ENCODE data around the gene CXCL12. TPM values are rescaled to one million over a fixed set of nuclear protein-coding genes. Genes with fewer than 3 reads are reported as not detected.

Gene CXCL12
- polyA plus RNA-seq, 4 donors: 0.67 to 53.5 (median 20.7) TPM

GRCh38 chr10:44422570-44423101 lies 37.7 kb upstream of the CXCL12 start:
- no peak overlapping the region for H3K4me3 ChIP-seq (ENCODE audit: low read depth in 1 of 3, low read length in 3 of 3)
- no peaks in the 10 kb centered on the region for H3K36me3 ChIP-seq (ENCODE audit: control insufficient read depth in 3 of 3, insufficient read depth in 2 of 3, low read depth in 1 of 3, low read length in 3 of 3)
- no peaks in the 10 kb centered on the region for H3K4me1 ChIP-seq (ENCODE audit: control insufficient read depth in 3 of 3, insufficient read depth in 2 of 3, low read depth in 1 of 3, low read length in 2 of 3)
- no peak overlapping the region for H3K27ac ChIP-seq (ENCODE audit: low read depth in 1 of 3, low read length in 2 of 3)
- H3K9me3 ChIP-seq (ENCODE audit: control insufficient read depth in 2 of 2, insufficient read depth in 1 of 2, low read depth in 1 of 2, low read length in 1 of 2): no peaks in the 10 kb centered on the region
- 67 to 77% (median 72%) methylated on average over 8 of the region's 8 CpGs for WGBS, 3 donors
- no peak for DNase-seq
- no peaks in the 10 kb centered on the region for H3K27me3 ChIP-seq (ENCODE audit: control insufficient read depth in 3 of 3, insufficient read depth in 3 of 3, low read length in 3 of 3)
- no peak for FAIRE-seq

DNA sequence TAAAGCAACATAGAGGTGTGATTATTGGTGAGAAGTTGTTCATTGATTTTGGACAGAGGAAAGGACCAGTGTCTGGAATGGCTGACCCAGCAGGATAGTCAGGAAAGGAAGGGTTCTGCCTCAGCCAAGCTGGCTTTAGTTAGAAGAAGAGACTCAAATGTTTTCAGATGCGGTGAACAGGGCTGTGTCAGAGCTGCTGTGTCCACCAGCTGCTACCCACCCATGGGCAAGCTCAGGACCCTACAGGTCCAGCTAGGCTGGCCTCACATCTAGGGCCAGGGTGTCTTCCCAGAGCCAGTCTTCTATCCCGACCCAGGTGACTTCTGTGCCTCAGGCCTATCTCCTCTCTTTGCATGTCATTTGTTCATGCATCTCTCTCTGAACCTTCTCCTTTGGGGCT lies 37.3 kb upstream of the CXCL12 start:
- FAIRE-seq: no peak
- Histone ChIP-seq H3K4me3 (ENCODE audit: low read depth in 1 of 3, low read length in 3 of 3) (no peak overlapping the region), H3K27ac (ENCODE audit: low read depth in 1 of 3, low read length in 2 of 3) (no peak overlapping the region), H3K9me3 (ENCODE audit: control insufficient read depth in 2 of 2, insufficient read depth in 1 of 2, low read depth in 1 of 2, low read length in 1 of 2) (no peaks in the 10 kb centered on the region), H3K36me3 (ENCODE audit: control insufficient read depth in 3 of 3, insufficient read depth in 2 of 3, low read depth in 1 of 3, low read length in 3 of 3) (no peaks in the 10 kb centered on the region), H3K4me1 (ENCODE audit: control insufficient read depth in 3 of 3, insufficient read depth in 2 of 3, low read depth in 1 of 3, low read length in 2 of 3) (no peaks in the 10 kb centered on the region), H3K27me3 (ENCODE audit: control insufficient read depth in 3 of 3, insufficient read depth in 3 of 3, low read length in 3 of 3) (no peaks in the 10 kb centered on the region)
- DNase-seq: no peak
- 76 to 96% (median 90%) methylated on average over 2 of the region's 2 CpGs for WGBS, 3 donors

DNA sequence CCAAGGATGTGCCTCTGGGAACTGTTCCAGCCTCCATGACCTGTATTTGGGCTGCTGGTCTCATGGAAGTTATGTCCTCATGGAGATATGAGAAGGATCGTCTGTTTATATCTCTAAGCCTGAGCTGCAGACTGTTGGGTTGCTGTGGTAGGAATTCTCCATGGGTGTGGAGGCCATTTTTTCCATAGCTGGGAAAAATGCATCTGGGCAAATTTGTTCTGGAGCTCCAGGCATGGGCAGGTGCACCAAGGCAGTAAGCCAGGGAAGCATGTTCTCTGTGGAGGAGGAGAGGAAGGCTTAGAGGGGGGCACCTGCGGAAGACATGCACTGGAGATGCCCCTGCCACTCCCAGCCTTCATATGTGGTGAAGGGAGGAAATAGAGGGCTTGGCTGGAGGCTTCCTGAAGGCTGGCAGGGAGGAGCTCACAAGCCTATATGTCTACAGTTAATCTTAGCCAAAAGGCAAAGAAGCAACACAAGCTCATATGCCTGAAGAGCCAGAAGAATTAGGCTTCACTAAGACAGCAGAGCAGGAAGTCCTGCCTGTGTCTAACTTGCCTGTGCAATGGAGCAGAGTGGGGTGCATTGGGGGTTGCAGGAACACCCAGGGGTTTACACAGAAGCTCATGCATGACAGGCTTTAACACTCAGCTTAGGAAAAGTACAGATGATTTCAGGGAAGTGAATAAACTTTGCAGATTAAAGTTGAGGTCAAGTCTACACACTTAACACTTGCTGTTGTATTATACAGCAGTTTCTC lies 35.1 kb upstream of the CXCL12 start:
- no peaks in the 10 kb centered on the region for H3K36me3 ChIP-seq (ENCODE audit: control insufficient read depth in 3 of 3, insufficient read depth in 2 of 3, low read depth in 1 of 3, low read length in 3 of 3)
- no peaks in the 10 kb centered on the region for H3K9me3 ChIP-seq (ENCODE audit: control insufficient read depth in 2 of 2, insufficient read depth in 1 of 2, low read depth in 1 of 2, low read length in 1 of 2)
- DNase-seq (no peak), FAIRE-seq (no peak)
- no peak overlapping the region for H3K27ac ChIP-seq (ENCODE audit: low read depth in 1 of 3, low read length in 2 of 3)
- no peak overlapping the region for H3K4me3 ChIP-seq (ENCODE audit: low read depth in 1 of 3, low read length in 3 of 3)
- H3K27me3 ChIP-seq (ENCODE audit: control insufficient read depth in 3 of 3, insufficient read depth in 3 of 3, low read length in 3 of 3): no peaks in the 10 kb centered on the region
- WGBS, 3 donors: 72 to 92% (median 81%) methylated on average over 2 of the region's 2 CpGs
- H3K4me1 ChIP-seq (ENCODE audit: control insufficient read depth in 3 of 3, insufficient read depth in 2 of 3, low read depth in 1 of 3, low read length in 2 of 3): no peaks in the 10 kb centered on the region

DNA sequence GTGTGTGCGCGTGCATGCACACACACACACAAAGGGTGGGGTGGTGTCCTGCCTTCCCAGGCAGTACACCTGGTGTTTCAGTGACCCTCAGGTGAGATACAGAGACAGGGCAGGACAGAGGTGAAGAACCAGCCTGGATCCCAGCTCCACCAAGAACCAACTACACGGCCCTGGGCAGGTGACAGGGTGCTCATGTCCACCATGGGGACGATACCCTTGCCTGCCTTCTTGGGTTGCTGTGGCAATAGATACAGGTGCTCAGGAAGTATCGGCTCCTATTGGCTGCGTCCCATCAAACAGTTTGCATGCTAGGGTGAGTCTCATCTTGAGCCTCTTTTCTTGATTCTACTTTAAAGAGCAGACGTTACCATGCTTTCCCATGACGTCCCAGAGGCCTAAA lies 33.7 kb upstream of the CXCL12 start:
- Histone ChIP-seq H3K36me3 (ENCODE audit: control insufficient read depth in 3 of 3, insufficient read depth in 2 of 3, low read depth in 1 of 3, low read length in 3 of 3) (no peaks in the 10 kb centered on the region), H3K4me3 (ENCODE audit: low read depth in 1 of 3, low read length in 3 of 3) (no peak overlapping the region), H3K4me1 (ENCODE audit: control insufficient read depth in 3 of 3, insufficient read depth in 2 of 3, low read depth in 1 of 3, low read length in 2 of 3) (no peaks in the 10 kb centered on the region), H3K9me3 (ENCODE audit: control insufficient read depth in 2 of 2, insufficient read depth in 1 of 2, low read depth in 1 of 2, low read length in 1 of 2) (no peaks in the 10 kb centered on the region), H3K27me3 (ENCODE audit: control insufficient read depth in 3 of 3, insufficient read depth in 3 of 3, low read length in 3 of 3) (no peaks in the 10 kb centered on the region), H3K27ac (ENCODE audit: low read depth in 1 of 3, low read length in 2 of 3) (no peak overlapping the region)
- WGBS, 3 donors: 91 to 92% (median 91%) methylated on average over 8 of the region's 8 CpGs
- FAIRE-seq (no peak), DNase-seq (no peak)

DNA sequence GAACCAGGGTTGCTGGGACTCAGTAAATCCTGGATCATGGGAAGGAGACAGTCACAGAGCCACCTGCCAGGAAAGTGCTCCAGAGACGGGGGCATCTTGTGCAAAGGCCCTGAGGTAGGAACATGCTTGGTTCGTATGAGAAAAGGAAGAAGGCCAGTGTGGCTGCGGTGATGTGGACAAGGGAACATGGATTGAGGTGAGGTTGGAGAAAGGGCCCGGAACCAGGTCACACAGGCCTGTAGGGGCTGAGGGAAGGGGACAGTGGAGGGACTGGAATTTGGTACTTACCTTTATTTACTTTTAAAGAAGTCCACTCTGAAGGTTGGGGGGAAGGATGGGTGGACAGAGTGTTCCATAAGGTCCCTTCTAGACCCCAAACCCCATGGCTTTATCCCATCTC lies 32.9 kb upstream of the CXCL12 start:
- DNase-seq (no peak), FAIRE-seq (no peak)
- Histone ChIP-seq H3K4me3 (ENCODE audit: low read depth in 1 of 3, low read length in 3 of 3) (no peak overlapping the region), H3K36me3 (ENCODE audit: control insufficient read depth in 3 of 3, insufficient read depth in 2 of 3, low read depth in 1 of 3, low read length in 3 of 3) (no peaks in the 10 kb centered on the region), H3K9me3 (ENCODE audit: control insufficient read depth in 2 of 2, insufficient read depth in 1 of 2, low read depth in 1 of 2, low read length in 1 of 2) (no peaks in the 10 kb centered on the region), H3K27me3 (ENCODE audit: control insufficient read depth in 3 of 3, insufficient read depth in 3 of 3, low read length in 3 of 3) (no peaks in the 10 kb centered on the region), H3K27ac (ENCODE audit: low read depth in 1 of 3, low read length in 2 of 3) (no peak overlapping the region), H3K4me1 (ENCODE audit: control insufficient read depth in 3 of 3, insufficient read depth in 2 of 3, low read depth in 1 of 3, low read length in 2 of 3) (no peaks in the 10 kb centered on the region)
- WGBS, 3 donors: 80 to 90% (median 88%) methylated on average over 4 of the region's 4 CpGs

- Histone ChIP-seq H3K27me3 (ENCODE audit: control insufficient read depth in 3 of 3, insufficient read depth in 3 of 3, low read length in 3 of 3) (no peaks in the 10 kb centered on the region), H3K4me1 (ENCODE audit: control insufficient read depth in 3 of 3, insufficient read depth in 2 of 3, low read depth in 1 of 3, low read length in 2 of 3) (no peaks in the 10 kb centered on the region), H3K4me3 (ENCODE audit: low read depth in 1 of 3, low read length in 3 of 3) (no peak overlapping the region), H3K36me3 (ENCODE audit: control insufficient read depth in 3 of 3, insufficient read depth in 2 of 3, low read depth in 1 of 3, low read length in 3 of 3) (no peaks in the 10 kb centered on the region), H3K9me3 (ENCODE audit: control insufficient read depth in 2 of 2, insufficient read depth in 1 of 2, low read depth in 1 of 2, low read length in 1 of 2) (no peaks in the 10 kb centered on the region), H3K27ac (ENCODE audit: low read depth in 1 of 3, low read length in 2 of 3) (no peak overlapping the region)
- DNase-seq (no peak), FAIRE-seq (no peak)
- WGBS, 3 donors: 65 to 80% (median 71%) methylated on average over 2 of the region's 2 CpGs
Observed at GRCh38 chr10:44416936-44417335, 32.0 kb upstream of the CXCL12 start.

DNA sequence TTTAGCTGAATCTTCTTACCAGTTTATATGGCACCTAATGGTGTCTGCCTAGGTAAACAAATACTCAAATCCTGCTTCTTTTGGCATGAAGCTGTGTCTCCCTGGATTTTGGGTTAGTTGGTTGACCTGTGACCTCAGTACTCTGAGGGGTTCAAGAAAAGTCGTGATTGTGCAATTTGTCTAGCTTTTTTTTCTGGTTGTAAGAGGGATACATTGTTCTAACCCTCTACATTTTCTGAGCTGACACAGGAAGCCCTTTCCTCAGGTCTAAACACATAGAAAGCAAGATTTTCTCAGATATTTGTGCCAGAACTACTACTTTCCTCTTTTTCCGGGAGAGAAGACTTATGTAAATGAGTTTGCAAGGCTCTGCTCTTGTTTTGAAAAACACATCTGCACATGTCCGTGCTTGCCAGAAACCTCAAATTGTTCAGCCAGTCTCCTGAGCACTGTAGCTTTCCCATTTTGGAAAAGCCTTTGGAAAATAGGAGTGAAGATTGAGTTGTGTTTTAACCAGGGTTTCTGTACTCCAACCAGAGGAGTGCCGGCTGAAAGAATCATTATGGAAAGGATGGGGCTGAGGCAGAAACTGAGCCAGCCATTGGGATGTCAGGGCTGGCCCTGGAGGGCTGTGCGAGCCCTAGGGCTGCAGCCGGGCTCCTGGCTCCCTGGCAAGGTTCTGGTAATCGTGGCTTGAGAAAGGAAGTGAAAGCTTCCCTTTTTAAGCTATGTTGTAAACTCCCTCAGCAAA lies 31.3 kb upstream of the CXCL12 start:
- Histone ChIP-seq H3K4me3 (ENCODE audit: low read depth in 1 of 3, low read length in 3 of 3) (no peak overlapping the region), H3K36me3 (ENCODE audit: control insufficient read depth in 3 of 3, insufficient read depth in 2 of 3, low read depth in 1 of 3, low read length in 3 of 3) (no peaks in the 10 kb centered on the region), H3K27me3 (ENCODE audit: control insufficient read depth in 3 of 3, insufficient read depth in 3 of 3, low read length in 3 of 3) (no peaks in the 10 kb centered on the region), H3K4me1 (ENCODE audit: control insufficient read depth in 3 of 3, insufficient read depth in 2 of 3, low read depth in 1 of 3, low read length in 2 of 3) (no peaks in the 10 kb centered on the region), H3K27ac (ENCODE audit: low read depth in 1 of 3, low read length in 2 of 3) (no peak overlapping the region), H3K9me3 (ENCODE audit: control insufficient read depth in 2 of 2, insufficient read depth in 1 of 2, low read depth in 1 of 2, low read length in 1 of 2) (peaks cover 0 to 2% of the 10 kb centered on the region in 2 donors)
- DNase-seq (no peak), FAIRE-seq (no peak)
- 41 to 57% (median 47%) methylated on average over 7 of the region's 7 CpGs for WGBS, 3 donors

DNA sequence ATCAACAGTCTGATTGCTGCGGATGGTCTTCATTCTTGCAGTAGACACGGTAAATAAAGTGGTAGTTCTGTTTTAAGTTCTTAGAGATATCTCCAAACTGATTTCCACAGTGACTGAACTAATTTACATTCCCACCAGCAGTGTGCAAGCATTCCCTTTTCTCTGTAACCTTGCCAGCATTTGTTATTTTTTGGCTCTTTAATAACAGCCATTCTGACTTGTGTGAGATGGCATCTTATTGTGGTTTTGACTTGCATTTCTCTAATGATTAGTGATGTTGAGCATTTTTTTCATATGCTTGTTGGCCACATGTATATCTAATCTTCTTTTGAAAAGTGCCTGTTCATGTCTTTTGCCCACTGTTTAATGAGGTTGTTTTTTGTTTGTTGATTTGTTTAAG lies 30.2 kb upstream of the CXCL12 start:
- Histone ChIP-seq H3K9me3 (ENCODE audit: control insufficient read depth in 2 of 2, insufficient read depth in 1 of 2, low read depth in 1 of 2, low read length in 1 of 2) (peaks cover 0 to 2% of the 10 kb centered on the region in 2 donors), H3K4me3 (ENCODE audit: low read depth in 1 of 3, low read length in 3 of 3) (no peak overlapping the region), H3K36me3 (ENCODE audit: control insufficient read depth in 3 of 3, insufficient read depth in 2 of 3, low read depth in 1 of 3, low read length in 3 of 3) (no peaks in the 10 kb centered on the region), H3K27ac (ENCODE audit: low read depth in 1 of 3, low read length in 2 of 3) (no peak overlapping the region), H3K4me1 (ENCODE audit: control insufficient read depth in 3 of 3, insufficient read depth in 2 of 3, low read depth in 1 of 3, low read length in 2 of 3) (no peaks in the 10 kb centered on the region), H3K27me3 (ENCODE audit: control insufficient read depth in 3 of 3, insufficient read depth in 3 of 3, low read length in 3 of 3) (no peaks in the 10 kb centered on the region)
- FAIRE-seq: no peak
- WGBS, 3 donors: 79 to 95% (median 94%) methylated on average over 2 of the region's 2 CpGs
- no peak for DNase-seq

All from small intestine (tissue), 7 donors.